Adipose tissue (tissue), 3 donors: ENCODE data around the gene GPR107. TPM values are rescaled to one million over a fixed set of nuclear protein-coding genes. Genes with fewer than 3 reads are reported as not detected.

Source experiments
- H3K27ac ChIP-seq: one replicate; pipeline ENCODE4 v1.5.1; 2013; ENCODE audit warnings: low read depth, low read length
- WGBS, 3 donors: extraction: QIAGEN DNeasy Blood & Tissue Kit; methylation state at CpG; one replicate each; pipeline ENCODE4 v1.1.7; 2013; 5-methylcytosine and 5-hydroxymethylcytosine counted together
- polyA plus RNA-seq, 3 donors: library from polyadenylated mRNA; stranded (reverse); fragments of 200-250 nt; gene quantifications; one replicate each; pipeline ENCODE4 v1.2.3, GENCODE V29; 2013
- donor health status: healthy with polysubstance abuse.
- donor health status: Bipolar disorder and iron deficiency.
- donor health status: healthy.

The GPR107 gene
- polyA plus RNA-seq, 3 donors: 11.0 to 13.3 (median 11.2) TPM

DNA sequence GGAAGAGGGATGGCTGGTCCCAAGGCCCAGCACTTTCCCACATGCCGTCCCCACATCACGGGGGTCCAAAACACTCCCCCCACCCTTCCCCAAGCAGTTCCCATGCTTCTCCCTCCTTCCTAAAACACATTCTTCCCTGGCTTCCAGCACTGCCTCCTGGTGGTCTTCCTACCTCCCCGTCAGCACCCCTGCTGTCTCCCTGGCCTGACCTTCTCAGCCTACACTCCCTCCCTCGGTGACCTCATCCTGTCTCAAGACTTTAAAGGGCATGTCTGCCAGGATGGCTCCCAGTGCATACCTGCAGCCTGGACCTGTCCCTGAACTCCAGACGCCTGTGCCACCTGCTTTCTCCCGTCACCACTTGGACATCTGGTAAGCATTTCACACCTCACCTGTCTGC, 114.2 kb downstream of the GPR107 start:
- H3K27ac ChIP-seq: no peak overlapping the region
- 64 to 83% (median 79%) methylated on average over 6 of the region's 6 CpGs for WGBS, 3 donors

- no peak overlapping the region for H3K27ac ChIP-seq
Observed at GRCh38 chr9:130171226-130172148, 117.8 kb downstream of the GPR107 start.

GRCh38 chr9:130172161-130172857, 118.6 kb downstream of the GPR107 start, which contains the start of gene NCS1:
Gene NCS1, plus strand, starts transcription at chr9:130172404. Its CDS starts 260 bp downstream, at chr9:130172664.
- no peak within 1 kb of the TSS for H3K27ac ChIP-seq
- 0 to 1% (median 0%) methylated on average over 18 to 86 of the region's 101 CpGs for WGBS, 3 donors

More at GRCh38 chr9:130171226-130172148, 117.8 kb downstream of the GPR107 start:
- 30 to 41% (median 40%) methylated on average over 44 to 45 of the region's 45 CpGs for whole genome bisulfite sequencing, 3 donors

GRCh38 chr9:130172858-130173665, 119.4 kb downstream of the GPR107 start:
- no peak overlapping the region for H3K27ac ChIP-seq
- WGBS, 3 donors: 2 to 5% (median 2%) methylated on average over 40 to 57 of the region's 57 CpGs

DNA sequence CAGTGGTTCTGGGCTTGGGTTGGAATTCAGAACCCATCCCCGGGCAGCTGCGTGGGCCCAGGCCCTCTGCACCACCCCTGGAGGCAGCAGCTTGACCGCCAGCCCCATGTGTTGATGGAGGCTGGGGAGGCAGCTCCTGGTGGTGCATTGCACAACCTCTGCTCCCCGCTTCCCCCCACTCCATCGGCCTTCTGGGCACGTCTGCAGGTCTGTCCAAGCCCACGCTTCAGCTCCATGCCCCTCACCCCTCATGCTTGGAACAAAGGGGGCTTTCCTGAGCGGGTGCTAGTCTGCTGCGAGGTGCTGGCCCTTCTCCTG, 119.9 kb downstream of the GPR107 start:
- no peak overlapping the region for H3K27ac ChIP-seq
- WGBS, 3 donors: 71 to 89% (median 74%) methylated on average over 9 of the region's 9 CpGs

DNA sequence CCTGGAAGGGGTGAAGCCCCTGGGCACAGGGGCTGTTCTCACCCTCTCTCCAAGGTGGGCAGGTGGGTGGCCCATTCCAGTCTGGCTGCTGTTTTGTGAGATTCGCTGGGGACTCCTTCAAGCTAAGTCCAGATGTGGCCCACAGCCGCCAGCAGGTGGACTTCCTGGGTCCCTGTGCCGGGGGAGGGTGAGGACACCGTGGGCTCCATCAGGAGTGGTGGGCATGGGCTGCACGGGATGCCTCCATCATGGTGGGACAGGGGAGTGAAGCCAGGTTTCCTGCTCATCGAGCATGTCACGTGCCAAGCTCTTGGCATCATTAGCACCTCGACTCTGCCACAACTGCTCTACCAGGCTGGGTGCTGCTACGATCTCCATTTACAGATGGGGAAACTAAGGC, 120.3 kb downstream of the GPR107 start:
- H3K27ac ChIP-seq: no peak overlapping the region
- 90 to 95% (median 91%) methylated on average over 9 of the region's 9 CpGs for WGBS, 3 donors

DNA sequence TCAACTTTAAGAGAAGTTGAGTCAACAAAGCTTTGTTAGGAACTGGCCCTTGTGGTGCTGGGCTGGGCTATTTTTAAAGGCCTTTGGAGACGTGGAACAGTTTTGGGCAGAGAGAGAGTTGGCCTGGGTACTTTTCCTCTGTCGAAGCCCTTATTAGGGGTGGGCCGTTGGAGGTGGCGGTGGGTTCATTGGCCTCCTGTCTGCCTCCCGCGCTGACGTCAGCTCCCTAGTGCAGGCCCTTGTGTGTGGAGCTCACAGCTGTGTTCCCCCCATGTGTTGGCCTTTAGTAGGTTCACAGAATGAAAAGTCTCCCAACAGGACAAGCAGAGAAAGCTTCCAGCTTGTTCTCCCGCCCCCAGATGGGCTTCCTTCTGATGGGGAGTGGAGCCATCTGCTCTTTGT, 121.2 kb downstream of the GPR107 start:
- WGBS, 3 donors: 71 to 83% (median 79%) methylated on average over 8 of the region's 8 CpGs
- H3K27ac ChIP-seq: no peak overlapping the region

GRCh38 chr9:130175355-130175754, 121.6 kb downstream of the GPR107 start:
- WGBS, 3 donors: 85 to 89% (median 88%) methylated on average over 9 of the region's 9 CpGs
- no peak overlapping the region for H3K27ac ChIP-seq

- WGBS, 3 donors: 97 to 98% (median 98%) methylated on average over 4 to 6 of the region's 6 CpGs
- no peak overlapping the region for H3K27ac ChIP-seq
Observed at GRCh38 chr9:130176760-130177159, 123.1 kb downstream of the GPR107 start.

DNA sequence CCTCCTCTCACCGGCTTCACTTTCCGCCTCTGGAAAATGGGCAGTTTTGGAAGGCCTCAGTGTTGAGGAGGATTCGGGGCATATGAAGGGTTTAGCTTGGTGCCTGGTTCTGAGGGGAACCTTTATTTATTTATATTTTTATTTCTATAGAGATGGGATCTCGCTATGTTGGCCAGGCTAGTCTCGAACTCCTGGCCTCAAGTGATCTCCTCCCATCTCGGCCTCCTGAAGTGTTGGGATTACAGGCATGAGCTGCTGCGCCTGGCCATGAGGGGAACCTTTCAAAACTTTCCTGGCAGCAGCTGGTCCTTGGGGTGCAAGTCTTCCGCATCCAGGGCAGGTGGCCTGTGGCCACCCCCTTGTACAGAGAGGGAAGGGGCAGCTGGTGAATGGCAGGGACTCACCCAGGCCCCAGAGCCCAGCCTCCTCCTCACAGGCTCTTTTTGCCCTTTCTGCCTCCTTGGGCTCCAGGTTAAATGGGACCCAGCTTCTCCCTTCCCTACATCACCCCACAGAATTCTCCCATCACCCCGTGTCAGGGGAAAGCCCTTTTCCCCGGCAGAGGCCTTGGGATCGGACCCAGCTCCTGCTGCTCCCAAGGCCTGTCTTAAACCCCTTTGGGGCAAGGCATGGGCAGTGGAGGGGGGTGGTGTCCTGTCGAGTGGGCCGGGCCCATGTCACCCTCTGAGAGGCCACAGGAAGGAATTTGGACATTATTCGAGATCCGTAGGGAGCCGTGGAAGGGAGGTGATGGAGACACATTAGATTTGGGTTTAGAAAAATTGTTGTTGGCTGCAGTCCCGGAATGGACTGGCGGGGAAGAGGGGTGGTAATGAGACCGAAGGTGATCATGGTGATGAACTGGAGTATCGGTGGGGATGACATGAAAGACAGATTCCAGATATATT, 124.4 kb downstream of the GPR107 start:
- WGBS, 3 donors: 70 to 83% (median 74%) methylated on average over 20 of the region's 20 CpGs
- H3K27ac ChIP-seq: no peak overlapping the region

DNA sequence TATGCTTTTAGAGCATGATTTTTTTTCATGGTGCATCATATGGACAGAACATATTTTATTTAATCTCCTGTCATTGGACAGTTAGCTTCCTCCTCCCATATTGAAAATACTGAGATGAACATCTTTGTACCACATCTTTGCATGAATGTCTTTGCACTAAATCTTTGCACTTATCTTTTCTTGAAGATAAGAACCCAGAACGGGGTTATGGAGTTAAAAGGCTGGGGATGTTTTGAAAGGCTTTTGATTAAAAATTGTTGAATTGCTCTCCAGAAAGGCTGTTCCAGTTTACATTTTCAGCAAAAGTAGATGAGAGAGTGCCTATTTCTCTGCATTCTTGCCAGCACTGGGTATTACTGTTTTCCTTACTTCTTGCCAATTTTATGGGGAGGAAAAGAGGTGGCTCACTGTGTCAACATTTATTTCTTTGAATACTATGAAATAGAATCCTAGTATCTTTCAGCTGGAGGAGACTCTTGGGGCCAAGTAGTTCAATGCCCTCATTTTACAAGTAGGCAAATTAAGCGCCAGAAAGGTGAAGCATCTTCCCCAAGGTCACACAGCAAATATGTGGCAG, 125.7 kb downstream of the GPR107 start:
- no peak overlapping the region for H3K27ac ChIP-seq
- WGBS, 3 donors: 74 to 86% (median 81%) methylated on average over 2 of the region's 2 CpGs

GRCh38 chr9:130180516-130180915, 126.8 kb downstream of the GPR107 start:
- H3K27ac ChIP-seq: no peak overlapping the region
- 82 to 93% (median 91%) methylated on average over 12 of the region's 12 CpGs for WGBS, 3 donors

GRCh38 chr9:130181678-130182380, 128.1 kb downstream of the GPR107 start:
- WGBS, 3 donors: 85 to 88% (median 88%) methylated on average over 33 of the region's 33 CpGs
- no peak overlapping the region for H3K27ac ChIP-seq

DNA sequence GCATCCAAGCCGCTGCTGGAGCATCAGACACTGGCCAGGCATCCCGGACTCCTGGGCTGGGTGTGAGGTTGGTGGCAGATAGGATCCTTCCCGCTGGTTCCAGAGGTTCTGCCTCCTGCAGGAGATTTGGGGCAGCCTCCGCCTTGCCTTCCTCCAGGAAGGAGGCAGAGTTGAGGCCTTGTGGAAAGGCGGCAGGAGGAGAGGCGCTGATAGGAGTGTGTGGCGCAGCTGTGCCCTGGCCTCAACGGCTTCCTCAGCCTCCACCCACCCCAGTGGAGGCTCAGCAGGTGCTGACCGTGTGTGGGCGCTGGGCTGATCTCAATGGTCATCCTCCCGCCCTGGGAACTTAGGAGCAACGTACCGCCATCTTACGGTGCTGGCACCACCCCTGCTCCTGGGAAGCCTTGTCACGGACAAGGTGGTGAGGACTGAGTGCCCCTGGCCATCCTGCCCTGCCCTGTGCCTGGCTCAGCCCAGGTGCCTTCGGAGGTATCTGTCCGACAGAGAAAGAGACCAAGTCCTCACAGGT, 128.7 kb downstream of the GPR107 start:
- H3K27ac ChIP-seq: no peak overlapping the region
- WGBS, 3 donors: 90 to 93% (median 92%) methylated on average over 17 of the region's 17 CpGs

- no peak overlapping the region for H3K27ac ChIP-seq
- WGBS, 3 donors: 47 to 62% (median 49%) methylated on average over 7 of the region's 7 CpGs
Observed at GRCh38 chr9:130183133-130183762, 129.5 kb downstream of the GPR107 start.

DNA sequence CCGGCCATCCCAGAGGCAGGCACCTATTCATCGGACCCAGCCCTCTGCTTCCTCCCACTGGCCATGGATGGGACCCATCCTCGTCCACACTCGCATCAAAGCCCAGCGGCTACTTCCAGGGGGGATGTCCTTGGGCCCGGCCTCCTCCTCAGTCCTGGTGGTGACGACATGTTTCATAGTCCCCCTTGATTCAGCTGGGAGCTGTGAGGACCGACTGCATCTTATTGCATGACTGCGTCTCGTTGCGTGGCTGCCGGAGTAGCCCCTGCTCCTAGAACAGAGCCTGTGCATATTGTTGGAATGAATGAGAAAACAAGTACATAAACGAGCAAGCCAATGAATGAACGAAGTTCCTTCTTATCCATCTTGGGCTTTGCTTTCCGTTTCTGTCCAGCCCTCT, 131.3 kb downstream of the GPR107 start:
- WGBS, 3 donors: 87 to 93% (median 90%) methylated on average over 15 of the region's 15 CpGs
- no peak overlapping the region for H3K27ac ChIP-seq
